ENCODE results near the gene ARID1B.

The ARID1B gene

DNA sequence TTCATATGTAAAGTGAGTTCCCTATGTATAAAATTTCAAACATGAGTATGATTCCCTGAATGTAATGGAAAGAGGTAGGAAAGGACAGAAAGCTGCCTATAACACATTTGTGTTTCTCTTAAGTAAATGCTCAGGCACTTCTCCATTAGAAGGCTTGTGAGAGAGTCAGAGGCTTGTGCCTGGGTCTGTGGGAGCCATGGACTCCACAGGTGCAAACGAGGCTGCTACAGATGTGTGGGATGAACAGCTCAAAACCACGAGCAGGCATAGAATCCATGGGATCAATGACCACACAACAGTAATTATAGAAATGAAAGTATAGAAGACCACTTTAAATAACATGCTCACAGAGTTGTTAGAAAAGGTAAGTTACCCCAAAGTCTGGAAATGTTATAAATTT lies 134.4 kb downstream of the ARID1B start:
- H3K36me3 ChIP-seq (ENCODE audit: insufficient read depth, low read length) = peaks cover 17% of the 10 kb centered on the region
- H2AFZ ChIP-seq (ENCODE audit: low read depth, low read length) = no peak overlapping the region
- H3K4me1 ChIP-seq (ENCODE audit: insufficient read depth, low read length) = peaks cover 24% of the 10 kb centered on the region
- peak overlapping the region; percentile 13; the same call in 1 of the 2 replicates for H3K27ac ChIP-seq (ENCODE audit: low read length)
- no peaks in the 10 kb centered on the region for H3K9me3 ChIP-seq (ENCODE audit: insufficient read depth, low read length, severe bottlenecking)
- no peak overlapping the region for H3K9ac ChIP-seq (ENCODE audit: low read depth, low read length)
- peak; percentile 80 for ATAC-seq (ENCODE audit: insufficient read depth, low read depth)
- TF ChIP-seq EZH2 (IDR thresholded peaks at IDR 0.05; ENCODE audit: borderline replicate concordance, low read depth, low read length, severe bottlenecking) = no peak
- TF ChIP-seq, protein P1, sequence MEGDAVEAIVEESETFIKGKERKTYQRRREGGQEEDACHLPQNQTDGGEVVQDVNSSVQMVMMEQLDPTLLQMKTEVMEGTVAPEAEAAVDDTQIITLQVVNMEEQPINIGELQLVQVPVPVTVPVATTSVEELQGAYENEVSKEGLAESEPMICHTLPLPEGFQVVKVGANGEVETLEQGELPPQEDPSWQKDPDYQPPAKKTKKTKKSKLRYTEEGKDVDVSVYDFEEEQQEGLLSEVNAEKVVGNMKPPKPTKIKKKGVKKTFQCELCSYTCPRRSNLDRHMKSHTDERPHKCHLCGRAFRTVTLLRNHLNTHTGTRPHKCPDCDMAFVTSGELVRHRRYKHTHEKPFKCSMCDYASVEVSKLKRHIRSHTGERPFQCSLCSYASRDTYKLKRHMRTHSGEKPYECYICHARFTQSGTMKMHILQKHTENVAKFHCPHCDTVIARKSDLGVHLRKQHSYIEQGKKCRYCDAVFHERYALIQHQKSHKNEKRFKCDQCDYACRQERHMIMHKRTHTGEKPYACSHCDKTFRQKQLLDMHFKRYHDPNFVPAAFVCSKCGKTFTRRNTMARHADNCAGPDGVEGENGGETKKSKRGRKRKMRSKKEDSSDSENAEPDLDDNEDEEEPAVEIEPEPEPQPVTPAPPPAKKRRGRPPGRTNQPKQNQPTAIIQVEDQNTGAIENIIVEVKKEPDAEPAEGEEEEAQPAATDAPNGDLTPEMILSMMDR (IDR thresholded peaks at IDR 0.05; ENCODE audit: borderline replicate concordance, extremely low read depth, low read length, poor library complexity, severe bottlenecking) = no peak
- H3K79me2 ChIP-seq (ENCODE audit: insufficient read depth, low read length) = peaks cover 91% of the 10 kb centered on the region
- no peaks in the 10 kb centered on the region for H3K27me3 ChIP-seq (ENCODE audit: insufficient read depth, low read length, poor library complexity)
- H3K4me3 ChIP-seq (ENCODE audit: low read depth in 1 of 2, low read length in 2 of 2) = no peak overlapping the region
- peak; percentile 48 for DNase-seq
- H4K20me1 ChIP-seq (ENCODE audit: insufficient read depth, low read length) = peaks cover 34% of the 10 kb centered on the region
- H3K4me2 ChIP-seq (ENCODE audit: insufficient read depth, low read length) = no peak overlapping the region

- Histone ChIP-seq H4K20me1 (ENCODE audit: insufficient read depth, low read length) (peaks cover 42% of the 10 kb centered on the region), H3K9ac (ENCODE audit: low read depth, low read length) (no peak overlapping the region), H3K27ac (ENCODE audit: low read length) (no peak overlapping the region), H3K27me3 (ENCODE audit: insufficient read depth, low read length, poor library complexity) (no peaks in the 10 kb centered on the region), H3K4me1 (ENCODE audit: insufficient read depth, low read length) (peaks cover 24% of the 10 kb centered on the region), H3K4me2 (ENCODE audit: insufficient read depth, low read length) (no peak overlapping the region), H2AFZ (ENCODE audit: low read depth, low read length) (no peak overlapping the region), H3K9me3 (ENCODE audit: insufficient read depth, low read length, severe bottlenecking) (no peaks in the 10 kb centered on the region), H3K36me3 (ENCODE audit: insufficient read depth, low read length) (peaks cover 17% of the 10 kb centered on the region), H3K79me2 (ENCODE audit: insufficient read depth, low read length) (peaks cover 91% of the 10 kb centered on the region), H3K4me3 (ENCODE audit: low read depth in 1 of 2, low read length in 2 of 2) (no peak overlapping the region)
- TF ChIP-seq, protein P1 (IDR thresholded peaks at IDR 0.05; ENCODE audit: borderline replicate concordance, extremely low read depth, low read length, poor library complexity, severe bottlenecking) = no peak
- no peak for TF ChIP-seq EZH2 (IDR thresholded peaks at IDR 0.05; ENCODE audit: borderline replicate concordance, low read depth, low read length, severe bottlenecking)
- DNase-seq = peak; percentile 30
- peak; percentile 85 for ATAC-seq (ENCODE audit: insufficient read depth, low read depth)
Observed at GRCh38 chr6:156912431-156912830, 135.3 kb downstream of the ARID1B start.

GRCh38 chr6:156914181-156914580 lies 137.0 kb downstream of the ARID1B start:
- Histone ChIP-seq H3K27ac (ENCODE audit: low read length) (no peak overlapping the region), H3K27me3 (ENCODE audit: insufficient read depth, low read length, poor library complexity) (no peaks in the 10 kb centered on the region), H2AFZ (ENCODE audit: low read depth, low read length) (no peak overlapping the region), H3K9ac (ENCODE audit: low read depth, low read length) (no peak overlapping the region), H3K4me3 (ENCODE audit: low read depth in 1 of 2, low read length in 2 of 2) (no peak overlapping the region), H3K4me1 (ENCODE audit: insufficient read depth, low read length) (peaks cover 24% of the 10 kb centered on the region), H4K20me1 (ENCODE audit: insufficient read depth, low read length) (peaks cover 49% of the 10 kb centered on the region), H3K36me3 (ENCODE audit: insufficient read depth, low read length) (peaks cover 17% of the 10 kb centered on the region), H3K9me3 (ENCODE audit: insufficient read depth, low read length, severe bottlenecking) (no peaks in the 10 kb centered on the region), H3K4me2 (ENCODE audit: insufficient read depth, low read length) (no peak overlapping the region), H3K79me2 (ENCODE audit: insufficient read depth, low read length) (peaks cover 92% of the 10 kb centered on the region)
- TF ChIP-seq, protein P1 (IDR thresholded peaks at IDR 0.05; ENCODE audit: borderline replicate concordance, extremely low read depth, low read length, poor library complexity, severe bottlenecking) = no peak
- no peak for TF ChIP-seq EZH2 (IDR thresholded peaks at IDR 0.05; ENCODE audit: borderline replicate concordance, low read depth, low read length, severe bottlenecking)
- DNase-seq (no peak), ATAC-seq (ENCODE audit: insufficient read depth, low read depth) (no peak)

Data from DND-41 (cell line).